T-helper 1 cell treated with Interleukin-12 subunit alpha and Interleukin-12 subunit beta and Interleukin-4 antibody, amounts not matched to agents 30 μg/mL and 1 μg/mL, for 36 hours (primary cell): Measurements from ENCODE around the gene SVIL.
A peak's percentile ranks its signal among the peaks of the same experiment; 100 is the strongest.

Source experiments
- H3K27ac Mint-ChIP-seq: one replicate; pipeline ENCODE4 v1.8.0; 2021; ENCODE audit warnings: mild to moderate bottlenecking, mixed read lengths
- H3K27me3 Mint-ChIP-seq: one replicate; pipeline ENCODE4 v1.8.0; 2021; ENCODE audit warnings: low read depth, mixed read lengths
- H3K36me3 Mint-ChIP-seq: one replicate; pipeline ENCODE4 v1.8.0; 2021; ENCODE audit warnings: low read depth, mixed read lengths
- H3K4me1 Mint-ChIP-seq: one replicate; pipeline ENCODE4 v1.8.0; 2021; ENCODE audit warnings: low read depth, mixed read lengths
- H3K4me3 Mint-ChIP-seq: one replicate; pipeline ENCODE4 v1.8.0; 2021; ENCODE audit warnings: mild to moderate bottlenecking, moderate library complexity, mixed read lengths
- H3K9me3 Mint-ChIP-seq: one replicate; pipeline ENCODE4 v1.8.0; 2021; ENCODE audit warnings: mixed read lengths

SVIL gene

GRCh38 chr10:29426420-29426819, 208.4 kb downstream of the SVIL start:
- Mint-ChIP-seq H3K27me3 (no peaks in the 10 kb centered on the region), H3K4me3 (no peak overlapping the region), H3K36me3 (peaks cover 15% of the 10 kb centered on the region), H3K4me1 (no peaks in the 10 kb centered on the region), H3K9me3 (no peaks in the 10 kb centered on the region), H3K27ac (no peak overlapping the region)

DNA sequence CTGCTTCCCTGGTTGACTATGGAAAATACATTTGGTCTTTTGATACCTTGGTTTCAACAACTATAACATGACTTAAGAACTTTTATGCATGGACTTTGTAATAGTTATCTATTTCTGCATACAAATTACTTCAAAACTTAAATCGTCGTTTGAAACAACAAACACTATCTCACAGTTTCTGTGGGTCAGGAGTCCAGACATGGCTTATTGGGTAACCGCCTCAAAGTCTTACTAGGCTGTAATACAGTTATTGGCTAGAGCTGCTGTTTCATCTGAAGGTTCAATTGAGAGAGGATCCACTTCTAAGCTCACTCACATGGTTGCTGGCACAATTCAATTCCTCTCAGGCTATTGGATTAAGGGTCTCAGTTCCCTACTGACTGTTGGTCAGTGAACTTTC, 210.8 kb downstream of the SVIL start:
- peaks cover 16% of the 10 kb centered on the region for H3K36me3 Mint-ChIP-seq
- H3K27ac Mint-ChIP-seq: no peak overlapping the region
- no peaks in the 10 kb centered on the region for H3K9me3 Mint-ChIP-seq
- H3K4me1 Mint-ChIP-seq: no peaks in the 10 kb centered on the region
- H3K4me3 Mint-ChIP-seq: no peak overlapping the region
- no peaks in the 10 kb centered on the region for H3K27me3 Mint-ChIP-seq

GRCh38 chr10:29420744-29421143, 214.0 kb downstream of the SVIL start:
- Mint-ChIP-seq H3K36me3 (peaks cover 20% of the 10 kb centered on the region), H3K9me3 (no peaks in the 10 kb centered on the region), H3K4me3 (no peak overlapping the region), H3K27me3 (no peaks in the 10 kb centered on the region), H3K27ac (no peak overlapping the region), H3K4me1 (no peaks in the 10 kb centered on the region)

DNA sequence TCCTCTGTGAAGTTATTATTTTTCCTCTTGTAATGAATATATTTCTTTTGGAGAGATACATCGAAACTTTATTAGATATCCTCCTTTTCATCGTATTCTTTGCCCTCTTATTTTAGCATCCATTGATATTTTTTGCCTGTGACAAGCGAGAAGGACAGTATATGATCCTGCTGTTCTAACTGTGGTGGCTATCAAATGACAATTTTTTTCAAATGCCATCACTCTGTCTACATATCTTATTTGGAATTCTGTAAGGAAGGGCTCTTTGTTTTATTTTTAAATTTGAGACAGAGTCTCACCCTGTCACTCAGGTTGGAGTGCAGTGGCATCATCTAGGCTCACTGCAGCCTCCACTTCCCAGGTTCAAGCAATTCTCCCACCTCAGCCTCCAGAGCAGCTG, 217.4 kb downstream of the SVIL start:
- no peaks in the 10 kb centered on the region for H3K9me3 Mint-ChIP-seq
- H3K4me1 Mint-ChIP-seq: peaks cover 6% of the 10 kb centered on the region
- H3K27ac Mint-ChIP-seq: no peak overlapping the region
- no peak overlapping the region for H3K4me3 Mint-ChIP-seq
- H3K36me3 Mint-ChIP-seq: peaks cover 16% of the 10 kb centered on the region
- H3K27me3 Mint-ChIP-seq: no peaks in the 10 kb centered on the region

GRCh38 chr10:29415876-29416275, 218.9 kb downstream of the SVIL start:
- H3K27ac Mint-ChIP-seq: no peak overlapping the region
- no peaks in the 10 kb centered on the region for H3K9me3 Mint-ChIP-seq
- no peaks in the 10 kb centered on the region for H3K27me3 Mint-ChIP-seq
- H3K4me1 Mint-ChIP-seq: peaks cover 11% of the 10 kb centered on the region
- H3K36me3 Mint-ChIP-seq: peaks cover 9% of the 10 kb centered on the region
- H3K4me3 Mint-ChIP-seq: no peak overlapping the region

DNA sequence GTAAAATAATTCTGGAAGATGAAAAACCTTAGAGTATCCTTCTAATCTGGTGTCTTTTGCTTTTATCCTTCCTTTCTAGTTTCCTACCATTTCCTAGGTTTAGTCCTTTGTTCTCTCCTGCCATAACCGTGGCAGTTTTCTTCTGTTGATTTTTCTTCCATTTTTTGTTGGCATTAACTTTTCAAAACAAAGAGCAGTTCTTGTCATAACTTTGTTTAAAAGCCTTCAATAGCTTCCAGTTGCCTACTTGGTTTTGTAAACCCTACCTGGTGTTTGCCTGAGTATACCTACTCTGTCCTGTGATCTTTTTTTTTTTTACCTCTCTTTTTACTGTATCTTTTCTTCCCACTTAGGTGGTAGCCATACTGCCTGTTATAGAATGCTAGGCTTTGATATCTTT, 220.3 kb downstream of the SVIL start:
- no peaks in the 10 kb centered on the region for H3K27me3 Mint-ChIP-seq
- H3K9me3 Mint-ChIP-seq: no peaks in the 10 kb centered on the region
- no peak overlapping the region for H3K4me3 Mint-ChIP-seq
- H3K36me3 Mint-ChIP-seq: peaks cover 11% of the 10 kb centered on the region
- H3K4me1 Mint-ChIP-seq: peaks cover 15% of the 10 kb centered on the region
- no peak overlapping the region for H3K27ac Mint-ChIP-seq

GRCh38 chr10:29412485-29412884, 222.3 kb downstream of the SVIL start:
- H3K4me3 Mint-ChIP-seq: no peak overlapping the region
- H3K36me3 Mint-ChIP-seq: peaks cover 13% of the 10 kb centered on the region
- H3K4me1 Mint-ChIP-seq: peaks cover 22% of the 10 kb centered on the region
- no peaks in the 10 kb centered on the region for H3K27me3 Mint-ChIP-seq
- H3K27ac Mint-ChIP-seq: no peak overlapping the region
- H3K9me3 Mint-ChIP-seq: peaks cover 5% of the 10 kb centered on the region

DNA sequence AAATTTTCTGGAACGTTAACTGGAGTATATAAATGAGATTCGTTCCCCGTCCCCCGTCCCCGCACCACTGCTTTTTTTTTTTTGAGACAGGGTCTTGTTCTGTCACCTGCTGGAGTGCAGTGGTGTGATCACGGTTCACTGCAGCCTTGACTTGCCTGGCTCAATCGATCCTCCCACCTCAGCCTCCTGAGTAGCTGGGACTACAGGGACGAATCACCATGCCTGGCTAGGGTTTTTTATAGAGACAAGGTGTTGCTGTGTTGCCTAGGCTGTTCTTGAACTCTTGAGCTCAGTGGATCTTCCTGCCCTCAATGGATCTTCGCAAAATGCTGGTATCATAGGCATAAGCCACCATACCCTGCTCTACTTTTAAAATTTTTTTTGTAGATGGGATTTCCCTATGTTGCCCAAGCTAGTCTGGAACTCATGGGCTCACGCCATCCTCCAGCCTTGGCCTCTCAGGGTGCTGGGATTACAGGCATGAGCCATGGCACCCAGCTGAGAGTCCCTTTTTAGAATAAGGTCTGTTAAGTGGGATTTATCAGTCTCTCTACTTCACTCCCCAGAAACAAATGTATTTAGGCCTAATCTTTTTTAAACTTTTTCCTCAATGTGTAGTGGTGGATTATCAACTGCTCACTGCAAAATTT, 223.0 kb downstream of the SVIL start:
- H3K4me1 Mint-ChIP-seq: peaks cover 22% of the 10 kb centered on the region
- peaks cover 11% of the 10 kb centered on the region for H3K9me3 Mint-ChIP-seq
- no peak overlapping the region for H3K4me3 Mint-ChIP-seq
- H3K27me3 Mint-ChIP-seq: no peaks in the 10 kb centered on the region
- peaks cover 13% of the 10 kb centered on the region for H3K36me3 Mint-ChIP-seq
- H3K27ac Mint-ChIP-seq: no peak overlapping the region

- H3K9me3 Mint-ChIP-seq: peaks cover 11% of the 10 kb centered on the region
- H3K27me3 Mint-ChIP-seq: no peaks in the 10 kb centered on the region
- H3K4me3 Mint-ChIP-seq: peak overlapping the region; percentile 98
- peaks cover 22% of the 10 kb centered on the region for H3K4me1 Mint-ChIP-seq
- peak overlapping the region; percentile 91 for H3K27ac Mint-ChIP-seq
- H3K36me3 Mint-ChIP-seq: peaks cover 7% of the 10 kb centered on the region
These were observed 225.3 kb downstream of the SVIL start for GRCh38 chr10:29409241-29410054.

- Mint-ChIP-seq H3K4me1 (peaks cover 22% of the 10 kb centered on the region), H3K36me3 (peaks cover 7% of the 10 kb centered on the region), H3K27ac (peak overlapping the region; percentile 91), H3K9me3 (peaks cover 11% of the 10 kb centered on the region), H3K4me3 (peak overlapping the region; percentile 98), H3K27me3 (no peaks in the 10 kb centered on the region)
These were observed 225.9 kb downstream of the SVIL start for GRCh38 chr10:29408847-29409240.
